ENCODE measurements around the gene EXD3.
A peak's percentile ranks its signal among the peaks of the same experiment; 100 is the strongest.

Gene EXD3

DNA sequence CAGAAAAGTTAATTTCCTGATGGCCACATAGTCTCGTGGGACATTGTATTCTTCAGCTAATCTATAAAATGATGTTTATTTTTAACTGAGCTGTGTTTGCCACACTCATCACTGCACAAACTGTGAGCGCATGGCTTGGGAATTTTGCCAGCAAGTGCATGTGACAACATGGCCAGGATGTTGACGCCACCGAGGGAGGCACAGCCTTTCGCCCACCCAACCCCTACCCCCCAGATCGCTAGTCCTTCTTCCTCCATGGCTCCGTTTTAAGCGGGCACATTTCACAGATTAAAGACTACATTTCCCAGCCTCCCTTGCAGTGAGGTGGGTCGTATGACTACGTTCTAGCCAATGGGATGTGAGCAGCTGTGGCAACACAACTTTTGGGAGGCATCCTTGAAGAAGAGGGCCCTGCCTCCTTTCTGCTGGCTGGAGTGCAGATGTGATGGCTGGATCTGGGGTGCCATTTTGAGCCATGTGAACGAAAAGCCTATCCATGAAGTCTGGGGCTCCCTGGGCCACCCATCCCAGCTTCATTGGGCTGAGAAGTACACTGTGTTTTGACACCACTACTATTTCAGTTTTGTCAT, 128.8 kb downstream of the EXD3 start:
- TF ChIP-seq, protein P1, sequence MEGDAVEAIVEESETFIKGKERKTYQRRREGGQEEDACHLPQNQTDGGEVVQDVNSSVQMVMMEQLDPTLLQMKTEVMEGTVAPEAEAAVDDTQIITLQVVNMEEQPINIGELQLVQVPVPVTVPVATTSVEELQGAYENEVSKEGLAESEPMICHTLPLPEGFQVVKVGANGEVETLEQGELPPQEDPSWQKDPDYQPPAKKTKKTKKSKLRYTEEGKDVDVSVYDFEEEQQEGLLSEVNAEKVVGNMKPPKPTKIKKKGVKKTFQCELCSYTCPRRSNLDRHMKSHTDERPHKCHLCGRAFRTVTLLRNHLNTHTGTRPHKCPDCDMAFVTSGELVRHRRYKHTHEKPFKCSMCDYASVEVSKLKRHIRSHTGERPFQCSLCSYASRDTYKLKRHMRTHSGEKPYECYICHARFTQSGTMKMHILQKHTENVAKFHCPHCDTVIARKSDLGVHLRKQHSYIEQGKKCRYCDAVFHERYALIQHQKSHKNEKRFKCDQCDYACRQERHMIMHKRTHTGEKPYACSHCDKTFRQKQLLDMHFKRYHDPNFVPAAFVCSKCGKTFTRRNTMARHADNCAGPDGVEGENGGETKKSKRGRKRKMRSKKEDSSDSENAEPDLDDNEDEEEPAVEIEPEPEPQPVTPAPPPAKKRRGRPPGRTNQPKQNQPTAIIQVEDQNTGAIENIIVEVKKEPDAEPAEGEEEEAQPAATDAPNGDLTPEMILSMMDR (IDR thresholded peaks at IDR 0.05; ENCODE audit: low read depth, low read length), result no peak
- DNase-seq (ENCODE audit: extremely low read depth, low read depth), result no peak

DNA sequence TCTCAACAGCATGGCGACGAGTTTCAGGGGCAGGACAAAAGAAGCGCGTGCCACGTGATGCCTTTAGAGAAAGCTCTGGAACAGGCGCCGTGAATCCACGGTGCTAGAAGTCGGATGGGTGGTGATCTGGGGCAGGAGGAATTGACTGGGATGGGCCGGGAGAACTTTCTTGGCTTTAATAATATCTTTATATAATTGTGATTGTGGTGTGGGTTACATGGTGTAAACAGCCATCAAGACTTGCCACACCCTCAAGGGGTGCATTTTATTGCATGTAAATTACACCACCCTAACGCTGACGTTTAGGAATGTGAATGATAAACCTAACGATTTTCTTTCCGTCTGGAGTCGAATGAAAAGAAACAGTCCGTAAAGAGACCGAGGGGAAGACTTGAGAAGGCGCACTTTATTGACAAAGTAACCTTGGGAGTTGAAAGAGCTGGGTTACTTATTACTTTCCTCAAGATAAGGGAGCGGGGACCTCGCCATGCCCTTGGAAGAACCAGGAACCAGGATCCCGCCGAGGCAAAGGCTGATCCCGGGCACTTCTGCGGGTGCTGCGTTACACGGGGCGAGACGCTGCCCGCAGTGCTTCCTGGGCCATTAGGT, 129.4 kb downstream of the EXD3 start:
- TF ChIP-seq, protein P1 (IDR thresholded peaks at IDR 0.05; ENCODE audit: low read depth, low read length), result no peak
- no peak for DNase-seq (ENCODE audit: extremely low read depth, low read depth)

DNA sequence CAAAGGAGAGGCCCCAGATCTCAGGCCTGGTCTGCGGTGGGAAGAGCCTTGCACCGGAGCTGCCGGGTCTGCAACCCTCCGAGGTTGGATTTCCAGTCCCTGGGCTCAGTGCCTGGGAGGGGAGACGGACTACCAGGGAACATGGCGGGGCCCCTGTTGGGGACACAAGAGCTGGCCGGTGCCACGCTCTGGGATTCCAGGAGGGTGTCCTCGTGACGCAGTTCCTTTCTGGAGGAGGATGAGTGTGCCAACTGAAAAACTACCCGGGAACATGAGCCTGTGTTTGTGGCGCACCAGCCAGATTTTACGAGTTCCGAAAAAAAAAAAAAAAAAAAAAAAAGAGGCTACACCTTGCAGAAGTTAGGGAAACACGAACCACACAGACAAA, 129.9 kb downstream of the EXD3 start:
- no peak for DNase-seq (ENCODE audit: extremely low read depth, low read depth)
- TF ChIP-seq, protein P1 (IDR thresholded peaks at IDR 0.05; ENCODE audit: low read depth, low read length), result no peak

DNA sequence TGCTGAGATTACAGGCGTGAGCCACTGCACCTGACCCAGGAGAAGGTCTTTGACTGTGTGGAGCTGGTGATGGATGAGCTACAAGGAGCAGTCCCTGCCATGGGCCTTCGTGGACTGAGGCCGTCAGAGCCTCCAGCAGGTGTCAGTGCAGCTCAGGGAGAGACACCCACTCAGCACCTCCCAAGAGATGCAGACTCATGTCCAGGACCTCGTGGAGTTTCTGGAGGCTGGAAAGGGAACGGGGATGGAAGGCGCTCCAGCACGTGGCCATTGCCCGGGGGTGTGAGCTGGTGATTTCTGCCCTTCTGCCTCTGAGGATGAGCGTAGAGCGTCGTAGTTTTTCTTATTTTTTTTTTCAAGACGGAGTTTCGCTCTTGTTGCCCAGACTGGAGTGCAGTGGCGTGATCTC, 136.0 kb downstream of the EXD3 start:
- no peak for DNase-seq (ENCODE audit: extremely low read depth, low read depth)
- TF ChIP-seq, protein P1 (IDR thresholded peaks at IDR 0.05; ENCODE audit: low read depth, low read length), result peak; percentile 32

- TF ChIP-seq, protein P1 (IDR thresholded peaks at IDR 0.05; ENCODE audit: low read depth, low read length), result no peak
- DNase-seq (ENCODE audit: extremely low read depth, low read depth), result no peak
These were observed 141.4 kb downstream of the EXD3 start for GRCh38 chr9:137281345-137282116.

- TF ChIP-seq, protein P1 (IDR thresholded peaks at IDR 0.05; ENCODE audit: low read depth, low read length), result no peak
- DNase-seq (ENCODE audit: extremely low read depth, low read depth), result no peak
These were observed 142.3 kb downstream of the EXD3 start for GRCh38 chr9:137280474-137281344.
